DND-41 (cell line): Measurements from ENCODE around the gene SYF2.
A peak's percentile ranks its signal among the peaks of the same experiment; 100 is the strongest.
"Not testable (repeated sequence)": the region's sequence is repeated elsewhere in the genome, so short reads cannot be mapped to it uniquely, and the experiment has no call there.

Experiments
- EZH2 ChIP-seq: IDR thresholded peaks from 3 replicates; pipeline ENCODE4 v1.6.1; 2012; ENCODE audit warnings: borderline replicate concordance, low read depth, mild to moderate bottlenecking, moderate library complexity, low read length, inconsistent platforms; ENCODE audit not compliant: severe bottlenecking
- TF ChIP-seq, protein P1 (sequence below): IDR thresholded peaks from 2 replicates; pipeline ENCODE4 v1.5.1; 2012; ENCODE audit warnings: borderline replicate concordance, low read length, moderate library complexity, mild to moderate bottlenecking; ENCODE audit not compliant: poor library complexity, severe bottlenecking; ENCODE audit errors: extremely low read depth

DNA sequence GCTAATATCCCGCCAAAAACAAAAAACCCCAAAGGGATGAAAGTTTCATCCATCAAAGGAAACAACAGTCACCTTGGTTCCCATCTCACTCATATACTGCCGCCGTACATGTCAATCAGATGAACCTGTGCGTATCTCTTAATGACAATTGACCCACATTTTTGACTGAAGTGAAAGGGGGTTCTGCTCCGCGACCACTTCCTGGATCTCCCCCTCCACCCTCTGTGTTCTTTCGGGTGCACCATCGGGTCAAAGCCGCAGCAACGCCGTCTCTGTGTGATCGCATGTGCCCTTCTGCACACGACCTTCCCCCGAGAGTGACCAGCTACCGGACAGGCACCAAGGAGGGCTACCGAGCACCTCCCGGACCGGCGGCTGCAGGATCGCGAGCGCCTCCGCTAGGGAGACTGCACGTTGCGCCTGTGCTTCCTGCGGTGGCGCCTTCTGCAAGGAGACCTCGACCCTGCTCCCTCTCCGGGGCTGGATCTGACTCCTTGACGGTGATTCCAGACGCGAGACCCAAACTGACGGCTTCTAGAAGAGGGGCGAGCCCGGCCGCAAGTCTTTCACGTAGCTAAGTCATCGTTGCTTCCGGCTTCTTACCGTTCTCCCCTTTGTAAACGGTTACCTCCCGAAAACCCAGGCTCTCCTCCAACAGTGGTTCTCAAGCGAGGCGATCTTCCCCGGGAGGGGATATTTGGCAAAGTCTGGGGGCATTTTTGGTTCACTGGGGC, 34.4 kb upstream of the SYF2 start:
- TF ChIP-seq, protein P1, sequence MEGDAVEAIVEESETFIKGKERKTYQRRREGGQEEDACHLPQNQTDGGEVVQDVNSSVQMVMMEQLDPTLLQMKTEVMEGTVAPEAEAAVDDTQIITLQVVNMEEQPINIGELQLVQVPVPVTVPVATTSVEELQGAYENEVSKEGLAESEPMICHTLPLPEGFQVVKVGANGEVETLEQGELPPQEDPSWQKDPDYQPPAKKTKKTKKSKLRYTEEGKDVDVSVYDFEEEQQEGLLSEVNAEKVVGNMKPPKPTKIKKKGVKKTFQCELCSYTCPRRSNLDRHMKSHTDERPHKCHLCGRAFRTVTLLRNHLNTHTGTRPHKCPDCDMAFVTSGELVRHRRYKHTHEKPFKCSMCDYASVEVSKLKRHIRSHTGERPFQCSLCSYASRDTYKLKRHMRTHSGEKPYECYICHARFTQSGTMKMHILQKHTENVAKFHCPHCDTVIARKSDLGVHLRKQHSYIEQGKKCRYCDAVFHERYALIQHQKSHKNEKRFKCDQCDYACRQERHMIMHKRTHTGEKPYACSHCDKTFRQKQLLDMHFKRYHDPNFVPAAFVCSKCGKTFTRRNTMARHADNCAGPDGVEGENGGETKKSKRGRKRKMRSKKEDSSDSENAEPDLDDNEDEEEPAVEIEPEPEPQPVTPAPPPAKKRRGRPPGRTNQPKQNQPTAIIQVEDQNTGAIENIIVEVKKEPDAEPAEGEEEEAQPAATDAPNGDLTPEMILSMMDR = peak; percentile 8
- not testable (repeated sequence) for TF ChIP-seq EZH2
